ENCODE data around the gene UQCR11. TPM values are rescaled to one million over a fixed set of nuclear protein-coding genes. Genes with fewer than 3 reads are reported as not detected.

UQCR11 gene
- total and polyA plus RNA-seq, 2 experiments from 2014 or later, result 73.6 to 1,116 TPM

DNA sequence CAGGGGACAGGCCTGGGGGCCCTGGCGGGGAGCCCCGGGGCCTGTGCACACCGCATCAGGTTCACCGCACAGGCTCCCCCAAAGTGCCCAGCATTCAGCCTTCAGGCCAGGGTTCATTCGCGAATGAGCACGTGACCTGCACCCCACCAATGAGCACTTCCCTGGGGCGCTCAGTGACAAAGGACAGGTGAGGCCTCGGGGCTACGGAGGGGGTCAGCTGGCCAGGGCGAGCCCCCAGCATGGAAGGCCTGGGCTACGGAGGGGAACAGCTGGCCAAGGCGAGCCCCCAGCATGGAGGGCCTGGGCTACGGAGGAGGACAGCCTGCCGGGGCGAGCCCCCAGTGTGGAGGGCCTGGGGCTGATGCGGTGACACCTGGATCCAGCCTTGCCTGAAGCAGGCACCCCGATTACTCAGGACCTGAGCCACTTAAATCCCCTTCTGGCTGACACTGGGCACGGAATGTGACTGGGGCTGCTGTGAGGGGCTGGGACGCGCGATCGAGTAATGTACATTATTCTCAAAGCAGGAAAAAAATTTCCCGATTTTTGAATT is 24.1 kb upstream of the UQCR11 start:
- no peak for DNase-seq (ENCODE audit: low read depth in 1 of 2, low spot score in 1 of 2)
- Histone ChIP-seq H3K4me1 (ENCODE audit: low read depth) (no peaks in the 10 kb centered on the region), H3K4me3 (no peak overlapping the region), H3K27ac (no peak overlapping the region), H3K27me3 (no peaks in the 10 kb centered on the region), H3K36me3 (peaks cover 5% of the 10 kb centered on the region), H3K9me3 (ENCODE audit: low read depth) (no peaks in the 10 kb centered on the region)
- TF ChIP-seq, protein P1, sequence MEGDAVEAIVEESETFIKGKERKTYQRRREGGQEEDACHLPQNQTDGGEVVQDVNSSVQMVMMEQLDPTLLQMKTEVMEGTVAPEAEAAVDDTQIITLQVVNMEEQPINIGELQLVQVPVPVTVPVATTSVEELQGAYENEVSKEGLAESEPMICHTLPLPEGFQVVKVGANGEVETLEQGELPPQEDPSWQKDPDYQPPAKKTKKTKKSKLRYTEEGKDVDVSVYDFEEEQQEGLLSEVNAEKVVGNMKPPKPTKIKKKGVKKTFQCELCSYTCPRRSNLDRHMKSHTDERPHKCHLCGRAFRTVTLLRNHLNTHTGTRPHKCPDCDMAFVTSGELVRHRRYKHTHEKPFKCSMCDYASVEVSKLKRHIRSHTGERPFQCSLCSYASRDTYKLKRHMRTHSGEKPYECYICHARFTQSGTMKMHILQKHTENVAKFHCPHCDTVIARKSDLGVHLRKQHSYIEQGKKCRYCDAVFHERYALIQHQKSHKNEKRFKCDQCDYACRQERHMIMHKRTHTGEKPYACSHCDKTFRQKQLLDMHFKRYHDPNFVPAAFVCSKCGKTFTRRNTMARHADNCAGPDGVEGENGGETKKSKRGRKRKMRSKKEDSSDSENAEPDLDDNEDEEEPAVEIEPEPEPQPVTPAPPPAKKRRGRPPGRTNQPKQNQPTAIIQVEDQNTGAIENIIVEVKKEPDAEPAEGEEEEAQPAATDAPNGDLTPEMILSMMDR (IDR thresholded peaks at IDR 0.05; ENCODE audit: low read depth, low read length), result no peak

GRCh38 chr19:1627194-1627593 is 21.9 kb upstream of the UQCR11 start:
- H3K27me3 ChIP-seq, result no peaks in the 10 kb centered on the region
- TF ChIP-seq, protein P1 (IDR thresholded peaks at IDR 0.05; ENCODE audit: low read depth, low read length), result no peak
- H3K9me3 ChIP-seq (ENCODE audit: low read depth), result no peaks in the 10 kb centered on the region
- H3K36me3 ChIP-seq, result peaks cover 7% of the 10 kb centered on the region
- H3K4me1 ChIP-seq (ENCODE audit: low read depth), result no peaks in the 10 kb centered on the region
- no peak overlapping the region for H3K27ac ChIP-seq
- no peak overlapping the region for H3K4me3 ChIP-seq
- DNase-seq (ENCODE audit: low read depth in 1 of 2, low spot score in 1 of 2), result no peak

GRCh38 chr19:1626417-1627010 is 21.3 kb upstream of the UQCR11 start:
- no peak overlapping the region for H3K4me3 ChIP-seq
- H3K36me3 ChIP-seq, result peaks cover 5% of the 10 kb centered on the region
- H3K9me3 ChIP-seq (ENCODE audit: low read depth), result no peaks in the 10 kb centered on the region
- DNase-seq (ENCODE audit: low read depth in 1 of 2, low spot score in 1 of 2), result no peak
- no peak overlapping the region for H3K27ac ChIP-seq
- no peaks in the 10 kb centered on the region for H3K27me3 ChIP-seq
- TF ChIP-seq, protein P1 (IDR thresholded peaks at IDR 0.05; ENCODE audit: low read depth, low read length), result no peak
- H3K4me1 ChIP-seq (ENCODE audit: low read depth), result no peaks in the 10 kb centered on the region

DNA sequence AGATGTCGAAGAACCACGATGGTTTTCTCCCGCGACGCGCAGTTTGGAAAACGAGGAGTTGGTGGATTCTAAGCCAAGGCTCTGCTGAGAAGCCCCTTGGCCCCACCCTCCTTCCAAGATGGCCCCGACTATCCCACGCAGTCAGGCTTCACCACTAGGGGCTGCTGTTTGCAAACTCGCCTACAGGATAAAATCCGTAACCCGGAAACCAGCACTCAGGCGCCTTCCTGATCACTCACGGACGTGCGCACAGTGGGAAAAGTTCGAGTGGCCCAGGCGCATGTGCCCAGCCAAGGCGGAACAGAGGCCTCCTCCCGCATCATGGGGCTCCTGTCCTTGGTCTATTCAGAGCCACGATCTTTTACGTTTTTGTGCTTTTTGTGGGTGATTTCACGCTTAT is 19.2 kb upstream of the UQCR11 start:
- no peak overlapping the region for H3K4me3 ChIP-seq
- peaks cover 8% of the 10 kb centered on the region for H3K36me3 ChIP-seq
- no peak overlapping the region for H3K27ac ChIP-seq
- no peaks in the 10 kb centered on the region for H3K27me3 ChIP-seq
- no peaks in the 10 kb centered on the region for H3K4me1 ChIP-seq (ENCODE audit: low read depth)
- peak; percentile 45 to 67 for DNase-seq (ENCODE audit: low read depth in 1 of 2, low spot score in 1 of 2)
- no peaks in the 10 kb centered on the region for H3K9me3 ChIP-seq (ENCODE audit: low read depth)
- TF ChIP-seq, protein P1 (IDR thresholded peaks at IDR 0.05; ENCODE audit: low read depth, low read length), result peak; percentile 65

DNA sequence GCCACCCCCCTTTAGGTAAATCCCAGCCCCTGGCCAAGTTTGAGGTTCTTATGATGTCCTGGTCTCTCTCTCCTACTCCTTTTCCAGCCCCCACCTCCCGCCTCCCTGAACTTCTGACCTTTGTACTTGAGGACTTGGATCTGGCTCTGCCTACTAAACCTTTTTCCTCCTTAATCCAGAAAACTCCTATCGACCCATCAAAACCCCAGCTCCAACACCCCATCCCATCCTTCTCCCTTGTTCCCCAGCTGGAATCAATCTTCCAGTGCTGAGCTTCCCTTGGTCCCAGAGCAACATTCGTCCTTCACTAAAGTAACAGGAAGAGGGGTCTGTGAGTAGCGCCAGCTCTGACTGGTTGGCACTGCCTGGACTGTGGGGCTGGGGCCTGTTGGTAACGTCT is 17.3 kb upstream of the UQCR11 start:
- no peak overlapping the region for H3K27ac ChIP-seq
- no peaks in the 10 kb centered on the region for H3K27me3 ChIP-seq
- DNase-seq (ENCODE audit: low read depth in 1 of 2, low spot score in 1 of 2), result no peak
- no peak overlapping the region for H3K4me3 ChIP-seq
- TF ChIP-seq, protein P1 (IDR thresholded peaks at IDR 0.05; ENCODE audit: low read depth, low read length), result no peak
- H3K36me3 ChIP-seq, result peaks cover 11% of the 10 kb centered on the region
- H3K9me3 ChIP-seq (ENCODE audit: low read depth), result no peaks in the 10 kb centered on the region
- H3K4me1 ChIP-seq (ENCODE audit: low read depth), result no peaks in the 10 kb centered on the region
